K562 (cell line): ENCODE results near the gene CDADC1. TPM values are rescaled to one million over a fixed set of nuclear protein-coding genes. Genes with fewer than 3 reads are reported as not detected.

ENCODE experiments used
- ATAC-seq: fragments of 200-7000 bp; cut with Tn5 transposase; 3 replicates; pipeline ENCODE4 v1.9.1; 2020; ENCODE audit warnings: moderate library complexity
- BruUV-seq: library from RNA; stranded (reverse); fragments of 400-500 nt; replicated peaks from 2 replicates; lab custom pipeline; 2021; lab: Mats Ljungman, UMichigan
- CTCF ChIA-PET: fragments of 300-600 bp; formaldehyde crosslinking; extraction: SDS; loops from one replicate; lab custom pipeline; 2021; ENCODE audit warnings: low intra/inter-chr PET ratio; lab: Yijun Ruan, JAX
- POLR2A ChIA-PET: fragments of 300-600, 350-650 bp; sonication (Branson Sonifier 250); formaldehyde crosslinking; extraction: SDS; loops from one replicate; lab custom pipeline; 2021; ENCODE audit warnings: antibody characterized with exemption, inconsistent platforms; lab: Yijun Ruan, JAX
- DNase-seq, 4 experiments: peaks; one replicate each; pipeline versions ENCODE4 v3.0.0 to v3.0.0-alpha.2; 2011 to 2018; ENCODE audit warnings: low spot score in 3 of 4, mixed read lengths in 3 of 4; ENCODE audit errors: extremely low read depth in 1 of 4
- FAIRE-seq: peaks from 2 replicates; lab custom pipeline; 2011; peaks lifted over from hg19 to GRCh38; lab: Jason Lieb, UNC
- H2AFZ ChIP-seq: 2 replicates; pipeline ENCODE4 v1.6.0; 2011; ENCODE audit warnings: low read depth, low read length, control low read depth, inconsistent platforms
- H3K27ac ChIP-seq: fragments of 200-600 bp; 3 replicates; pipeline ENCODE4 v1.8.0; 2011; ENCODE audit warnings: low read depth, mild to moderate bottlenecking, control low read depth, inconsistent platforms, low read length, moderate library complexity, mixed read lengths; ENCODE audit errors: extremely low read depth
- H3K27me3 ChIP-seq, 2 experiments: fragments of 300-600 bp in 1 of 2; 2 replicates in 1 of 2; 3 replicates in 1 of 2; pipeline versions ENCODE4 v1.6.0 to v1.8.0; 2011; ENCODE audit warnings: inconsistent platforms in 2 of 2, low read length in 2 of 2, mild to moderate bottlenecking in 1 of 2, mixed read lengths in 1 of 2, moderate library complexity in 1 of 2; ENCODE audit not compliant: control insufficient read depth in 2 of 2, insufficient read depth in 2 of 2
- H3K36me3 ChIP-seq: fragments of 300-600 bp; 3 replicates; pipeline ENCODE4 v1.8.0; 2011; ENCODE audit warnings: mild to moderate bottlenecking, low read length, inconsistent platforms; ENCODE audit not compliant: control insufficient read depth, insufficient read depth
- H3K4me1 ChIP-seq, 2 experiments: fragments of 200-600 bp in 1 of 2; replicated peaks in 1 of 2; 2 replicates in 1 of 2; 3 replicates in 1 of 2; pipeline versions ENCODE4 v1.5.1 to v1.8.0; 2011; ENCODE audit warnings: inconsistent platforms in 2 of 2, low read length in 2 of 2, mild to moderate bottlenecking in 1 of 2, mixed read lengths in 1 of 2, moderate library complexity in 1 of 2; ENCODE audit not compliant: control insufficient read depth in 2 of 2, insufficient read depth in 2 of 2
- H3K4me2 ChIP-seq: 2 replicates; pipeline ENCODE4 v1.6.1; 2011; ENCODE audit warnings: low read length, control low read depth, inconsistent platforms, mixed read lengths; ENCODE audit not compliant: insufficient read depth
- H3K4me3 ChIP-seq: fragments of 200-600 bp; sonication (generic), shearing (Covaris generic); 2 replicates; pipeline ENCODE4 v1.5.1; 2016; ENCODE audit warnings: control low read depth, inconsistent platforms
- H3K79me2 ChIP-seq: fragments of 200-600 bp; 3 replicates; pipeline ENCODE4 v1.8.0; 2011; ENCODE audit warnings: low read length, inconsistent platforms; ENCODE audit not compliant: control insufficient read depth, insufficient read depth
- H3K9ac ChIP-seq, 2 experiments: 2 replicates each; pipeline versions ENCODE4 v1.6.0 to v1.6.1; 2011; ENCODE audit warnings: low read depth in 2 of 2, low read length in 2 of 2, control low read depth in 1 of 2, inconsistent platforms in 1 of 2, mild to moderate bottlenecking in 1 of 2, mixed read lengths in 1 of 2; ENCODE audit not compliant: insufficient read depth in 1 of 2
- H3K9me1 ChIP-seq: one replicate; pipeline ENCODE4 v1.6.0; 2011; ENCODE audit warnings: inconsistent platforms, mild to moderate bottlenecking, low read length, moderate library complexity; ENCODE audit not compliant: control insufficient read depth, insufficient read depth
- H3K9me3 ChIP-seq: replicated peaks from 2 replicates; pipeline ENCODE4 v1.5.1; 2011; ENCODE audit warnings: low read depth, low read length, inconsistent platforms; ENCODE audit not compliant: control insufficient read depth, insufficient read depth
- H4K20me1 ChIP-seq: replicated peaks from 2 replicates; pipeline ENCODE4 v1.6.1; 2011; ENCODE audit warnings: low read length, inconsistent platforms, mixed read lengths; ENCODE audit not compliant: control insufficient read depth, insufficient read depth
- MEIS2 ChIP-seq: fragments of 450-650 bp; IDR thresholded peaks from 2 replicates; pipeline ENCODE4 v1.6.1; 2014; ENCODE audit warnings: mild to moderate bottlenecking; ENCODE audit not compliant: partially characterized antibody
- PKNOX1 ChIP-seq: fragments of 450-650 bp; IDR thresholded peaks from 2 replicates; pipeline ENCODE4 v1.6.1; 2016
- THAP7 ChIP-seq: fragments of 250-450 bp; sonication (Bioruptor Pico); IDR thresholded peaks from 2 replicates; pipeline ENCODE4 v1.5.0; 2021
- in situ Hi-C: fragments of 300-500 bp; cut with MboI; formaldehyde crosslinking; loops from 4 replicates; pipeline ENCODE4 v1.15.0; 2018; ENCODE audit warnings: inconsistent platforms, mixed read lengths
- intact Hi-C: fragments of 100-400 bp; cut with micrococcal nuclease; formaldehyde crosslinking; loops from 2 replicates; pipeline ENCODE4 v1.14.2; 2022
- polyA plus RNA-seq, 8 experiments: library from polyadenylated mRNA; depleted of rRNA in 4 of 8; stranded (reverse) in 5 of 8; unstranded in 3 of 8; fragments of >200 nt; fragmentation: Nextera tagmentation in 2 of 8; fragmentation: Illumina TruSeq in 1 of 8; extraction: Ambion mirVana in 2 of 8; extraction: Trizol in 1 of 8; gene quantifications; 2 replicates each; pipeline versions ENCODE4 v1.2.1 to v1.2.3, GENCODE V29; 2011 to 2014; ENCODE audit warnings: inconsistent platforms in 1 of 8, missing spikeins in 1 of 8
- total RNA-seq, 7 experiments: library from RNA; depleted of rRNA in 6 of 7; stranded (reverse); fragments of >200 nt in 6 of 7; fragmentation: Illumina TruSeq in 2 of 7; extraction: Trizol in 2 of 7; gene quantifications; 2 replicates each; pipeline versions ENCODE4 v1.2.1 to v1.2.3, GENCODE V29; 2011 to 2021; ENCODE audit warnings: low replicate concordance in 1 of 7

Gene CDADC1
- total and polyA plus RNA-seq, 9 of the 15 experiments (the other 6 are each of a cell fraction or from before 2014, with no cell fraction given): 4.1 to 11.8 (median 6.3) TPM

GRCh38 chr13:49298416-49298815 is 50.7 kb downstream of the CDADC1 start:
- ChIA-PET POLR2A (no interaction called here), CTCF (no interaction called here)
- H3K4me1 ChIP-seq: peaks cover 2 to 3% of the 10 kb centered on the region in 2 experiments; a peak in 2 of 5 replicates
- no TSS peak for BruUV-seq
- ATAC-seq (no peak), DNase-seq (no peak), FAIRE-seq (no peak)
- no peak overlapping the region for H3K4me3 ChIP-seq
- H3K9ac ChIP-seq: no peak overlapping the region
- H2AFZ ChIP-seq: no peak overlapping the region
- in situ Hi-C loops: no loop called here
- no peaks in the 10 kb centered on the region for H4K20me1 ChIP-seq
- H3K36me3 ChIP-seq: no peaks in the 10 kb centered on the region
- TF ChIP-seq PKNOX1 (peak; percentile 38; the same call in 1 of the 2 replicates), THAP7 (CRISPR knock-in tag) (no peak), MEIS2 (peak; percentile 53)
- no peaks in the 10 kb centered on the region for H3K27me3 ChIP-seq
- H3K79me2 ChIP-seq: no peaks in the 10 kb centered on the region
- intact Hi-C loops: no loop called here
- H3K9me1 ChIP-seq: no peaks in the 10 kb centered on the region
- H3K27ac ChIP-seq: no peak overlapping the region
- no peak overlapping the region for H3K4me2 ChIP-seq
- H3K9me3 ChIP-seq: no peaks in the 10 kb centered on the region
